ENCODE results near the gene NVL.
"Not testable (repeated sequence)": the region's sequence is repeated elsewhere in the genome, so short reads cannot be mapped to it uniquely, and the experiment has no call there.

NVL gene

DNA sequence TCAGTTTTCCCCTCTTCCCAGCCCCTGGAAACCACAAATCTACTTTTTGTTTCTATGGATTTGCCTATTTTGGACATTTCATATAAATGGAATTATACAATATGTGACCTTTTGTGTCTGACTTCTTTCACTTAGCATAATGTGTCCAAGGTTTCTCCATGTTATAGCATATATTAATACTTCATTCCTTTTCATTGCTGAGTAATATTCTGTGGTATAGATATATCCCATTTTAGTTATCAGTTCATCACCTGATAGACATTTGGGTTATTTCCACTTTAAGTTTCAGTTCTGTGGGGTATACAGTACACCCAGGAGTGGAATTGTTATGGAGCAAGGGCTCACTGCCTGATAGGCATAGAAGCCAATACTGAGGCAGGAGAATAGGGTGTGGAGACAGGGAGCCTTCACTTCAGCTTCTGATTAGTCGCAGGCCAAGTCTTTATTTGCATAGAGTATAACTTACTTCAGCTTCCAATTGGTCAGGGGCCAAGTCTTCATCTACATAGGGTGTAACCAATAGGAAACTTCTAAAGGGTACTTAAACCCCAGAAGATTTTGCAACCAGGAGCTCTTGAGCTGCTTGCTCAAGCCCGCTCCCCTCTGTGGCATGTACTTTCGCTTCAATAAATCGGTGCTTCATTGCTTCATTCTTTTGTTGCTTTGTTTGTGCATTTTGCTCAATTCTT, 8.3 kb upstream of the NVL start:
- in situ Hi-C loops (cut with MboI; ENCODE audit: low sequenced_read_pairs), result no loop called here

DNA sequence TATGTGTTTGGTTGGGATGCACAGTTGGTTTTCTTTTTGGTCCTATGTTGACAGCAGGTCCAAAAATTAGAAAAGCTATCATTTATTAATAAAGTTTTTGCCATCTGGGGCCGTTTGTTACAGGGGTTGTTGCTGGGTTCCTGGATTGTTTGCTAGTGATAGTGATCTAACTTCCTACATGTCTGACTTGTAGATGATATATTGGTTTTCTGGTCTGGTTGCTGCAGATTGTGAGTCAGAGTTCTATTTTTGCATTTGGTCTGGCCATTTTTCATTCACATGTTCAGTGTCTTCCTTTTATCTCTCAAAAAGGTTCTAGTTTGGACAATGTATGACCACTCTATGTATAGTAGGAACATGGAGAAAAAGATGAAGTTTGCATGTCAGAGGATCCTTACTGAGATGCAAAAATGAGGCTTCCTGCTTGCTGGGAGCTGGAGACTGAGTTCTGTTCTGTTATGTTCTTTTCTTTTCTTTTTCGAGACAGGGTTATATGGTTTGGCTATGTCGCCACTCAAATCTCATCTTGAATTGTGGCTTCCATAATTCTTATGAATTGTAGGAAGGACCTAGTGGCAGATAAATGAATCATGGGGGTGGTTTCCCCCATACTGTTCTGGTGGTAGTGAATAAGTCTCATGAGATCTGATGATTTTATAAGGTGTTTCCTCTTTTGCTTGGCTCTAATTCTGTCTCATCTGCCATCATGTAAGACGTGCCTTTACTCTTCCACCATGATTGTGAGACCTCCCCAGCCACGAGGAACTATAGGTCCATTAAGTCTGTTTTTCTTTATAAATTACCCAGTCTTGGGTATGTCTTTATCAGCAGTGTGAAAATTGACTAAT, 4.2 kb upstream of the NVL start:
- in situ Hi-C loops (cut with MboI; ENCODE audit: low sequenced_read_pairs), result no loop called here

DNA sequence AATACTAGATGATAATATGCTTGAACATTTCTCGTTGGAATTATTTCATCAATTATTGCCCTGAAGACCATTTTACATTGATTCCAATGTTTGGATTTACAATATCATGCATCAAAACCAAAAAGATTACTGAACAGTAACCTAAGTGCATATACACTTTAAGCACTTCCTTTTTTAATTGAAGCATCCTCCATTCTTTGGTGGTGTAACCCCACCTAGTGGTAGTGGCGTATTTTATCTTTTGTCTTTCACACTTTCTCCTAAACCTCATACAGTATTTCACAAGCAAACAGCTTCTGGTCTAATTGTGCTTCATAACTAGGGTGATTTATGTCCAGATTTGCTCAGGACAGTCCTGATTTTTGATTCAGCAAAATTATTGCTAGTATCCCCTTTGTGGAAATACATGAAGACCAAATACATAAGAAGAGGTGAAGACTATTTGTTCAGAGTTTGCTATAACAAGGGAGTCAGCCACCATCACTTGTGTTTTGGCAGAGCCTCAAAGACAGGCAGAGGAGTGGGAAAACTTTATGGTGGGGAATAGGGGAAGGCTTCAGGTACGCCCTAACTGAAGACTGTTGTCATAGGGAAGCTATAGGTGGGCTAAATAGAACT, 3.4 kb upstream of the NVL start:
- in situ Hi-C loops (cut with MboI; ENCODE audit: low sequenced_read_pairs), result no loop called here

DNA sequence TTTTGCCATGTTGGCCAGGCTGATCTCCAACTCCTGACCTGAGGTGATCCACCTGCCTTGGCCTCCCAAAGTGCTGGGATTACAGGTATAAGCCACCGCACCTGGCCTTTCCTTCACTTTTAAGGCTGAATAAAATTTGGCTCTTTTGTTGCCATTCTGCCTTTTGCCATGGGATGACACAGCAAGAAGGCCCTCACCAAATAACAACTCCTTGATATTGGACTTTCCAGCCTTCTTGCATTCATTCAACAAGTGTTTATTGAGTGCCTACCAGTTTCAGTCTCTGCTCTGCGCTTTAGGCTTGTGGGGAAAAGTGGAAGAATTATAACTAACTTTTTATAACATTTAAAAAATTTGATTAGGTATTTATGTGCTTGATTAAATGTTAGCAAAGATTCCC, 1.9 kb upstream of the NVL start:
- in situ Hi-C loops (cut with MboI; ENCODE audit: low sequenced_read_pairs), result no loop called here

DNA sequence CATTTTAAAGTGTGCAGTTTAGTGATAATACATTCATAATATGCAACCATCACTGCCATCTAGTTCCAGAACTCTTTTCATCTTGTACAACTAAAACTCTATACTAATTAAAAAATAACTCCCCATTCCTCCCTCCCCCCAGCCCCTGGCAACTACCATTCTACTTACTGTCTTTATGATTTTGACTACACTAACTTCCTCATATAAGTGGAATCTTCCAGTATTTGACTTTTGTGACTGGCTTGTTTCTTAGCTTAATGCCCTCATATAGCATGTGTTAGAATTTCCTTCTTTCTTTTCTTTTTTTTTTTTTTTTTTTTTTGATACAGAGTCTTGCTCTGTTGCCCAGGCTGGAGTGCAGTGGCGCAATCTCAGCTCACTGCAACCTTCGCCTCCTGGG, 1.4 kb upstream of the NVL start:
- in situ Hi-C loops (cut with MboI; ENCODE audit: low sequenced_read_pairs), result no loop called here

DNA sequence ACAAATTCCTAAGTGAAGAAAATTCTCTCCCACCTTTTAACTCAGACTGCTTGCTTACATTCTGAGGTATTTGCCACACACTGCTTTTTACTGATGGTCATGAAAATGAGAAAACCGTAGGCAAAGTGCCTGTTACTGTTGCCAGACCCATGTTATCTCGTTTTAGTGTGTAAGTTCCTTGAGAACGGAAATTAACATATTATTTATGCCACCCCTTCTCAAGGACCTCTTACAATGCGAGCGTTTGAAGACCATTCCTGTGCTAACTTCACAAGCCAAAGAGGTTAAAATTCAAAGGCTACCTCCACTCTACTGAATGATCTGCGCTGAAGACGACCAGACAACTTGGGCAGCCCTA, 509 bp downstream of the NVL start:
- in situ Hi-C loops (cut with MboI; ENCODE audit: low sequenced_read_pairs), result no loop called here

DNA sequence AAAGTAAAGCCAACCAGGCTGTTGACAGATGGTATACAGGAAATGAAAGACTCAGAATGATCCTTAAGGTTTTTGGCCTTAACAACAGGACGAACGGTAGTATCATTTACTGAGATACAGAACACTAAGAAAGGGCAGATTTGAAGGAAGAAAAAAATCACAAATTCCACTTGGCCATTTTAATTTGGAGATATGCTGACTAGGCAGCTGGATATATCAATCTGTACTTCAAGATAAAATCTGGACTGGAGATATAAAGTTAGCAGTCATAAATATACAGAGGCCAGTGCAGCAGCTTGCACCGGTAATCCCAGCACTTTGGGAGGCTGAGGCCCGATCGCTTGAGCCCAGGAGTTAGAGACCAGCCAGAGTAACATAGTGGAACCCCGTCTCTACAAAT, 1.3 kb downstream of the NVL start:
- in situ Hi-C loops (cut with MboI; ENCODE audit: low sequenced_read_pairs), result no loop called here

DNA sequence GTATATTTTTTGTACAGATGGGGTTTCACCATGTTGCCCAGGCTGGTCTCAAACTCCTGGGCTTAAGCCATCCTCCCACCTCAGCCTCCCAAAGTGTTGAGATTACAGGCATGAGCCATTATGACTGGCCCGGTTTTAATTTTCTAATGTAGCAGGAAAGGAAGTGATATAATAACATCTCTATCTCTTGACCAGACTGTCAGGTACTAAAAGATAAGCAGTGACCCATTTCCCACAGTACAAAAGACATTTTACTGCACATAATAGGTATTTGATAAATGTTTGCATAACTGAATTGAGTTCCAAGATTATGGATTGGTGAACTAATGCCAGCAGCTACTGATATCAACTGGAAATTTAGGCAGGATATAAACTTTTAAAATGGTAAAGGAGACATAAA, 4.0 kb downstream of the NVL start:
- in situ Hi-C loops (cut with MboI; ENCODE audit: low sequenced_read_pairs), result no loop called here

DNA sequence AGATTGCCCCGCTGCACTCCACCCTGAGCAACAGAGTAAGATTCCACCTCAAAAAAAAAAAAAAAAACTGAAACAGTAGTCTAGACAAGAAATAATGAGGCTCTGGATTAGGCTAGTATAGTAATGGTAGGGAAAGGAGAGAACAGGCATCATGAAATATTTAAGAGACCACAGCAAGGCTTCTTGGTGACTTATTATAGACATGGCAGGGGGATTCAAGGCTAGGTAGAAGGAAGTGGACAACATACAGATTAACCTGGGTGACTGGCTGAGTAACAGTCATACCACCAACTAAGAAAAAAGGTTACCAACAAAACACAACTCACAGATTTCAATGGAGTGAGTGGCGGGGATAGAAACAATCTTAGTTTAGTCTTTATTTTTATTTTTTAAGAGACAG, 8.3 kb downstream of the NVL start:
- in situ Hi-C loops (cut with MboI; ENCODE audit: low sequenced_read_pairs), result no loop called here

DNA sequence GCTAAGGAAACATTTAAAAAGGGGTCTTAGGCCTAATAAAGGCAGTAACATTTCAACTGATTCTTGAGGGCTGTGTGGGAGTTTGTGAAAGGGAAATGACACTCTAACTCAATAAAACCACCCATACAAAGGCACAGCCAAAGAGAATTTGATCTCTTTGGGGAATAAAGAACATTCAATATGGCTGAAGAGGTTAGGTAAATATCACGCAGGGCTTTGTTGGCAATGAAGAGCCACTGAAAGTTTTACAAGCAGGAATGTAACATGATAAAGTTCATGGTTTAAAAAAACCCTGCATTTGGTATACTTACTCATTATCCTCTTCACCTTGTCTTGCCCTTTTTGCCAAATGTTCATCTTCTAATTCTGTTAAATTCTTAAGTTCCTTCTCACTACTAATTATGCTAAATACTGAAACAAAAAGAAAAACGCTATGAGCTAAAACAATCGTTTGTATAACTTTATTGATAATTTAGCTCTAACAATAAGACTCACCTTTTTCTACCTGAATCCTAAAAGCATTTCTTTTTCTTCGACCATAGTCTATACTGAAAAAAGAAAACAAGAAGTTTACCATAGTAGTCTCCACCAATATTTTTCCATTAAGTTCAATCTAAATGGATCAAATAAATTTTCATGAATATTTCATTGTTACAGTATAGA, 12.5 kb downstream of the NVL start:
- in situ Hi-C loops (cut with MboI; ENCODE audit: low sequenced_read_pairs), result no loop called here

DNA sequence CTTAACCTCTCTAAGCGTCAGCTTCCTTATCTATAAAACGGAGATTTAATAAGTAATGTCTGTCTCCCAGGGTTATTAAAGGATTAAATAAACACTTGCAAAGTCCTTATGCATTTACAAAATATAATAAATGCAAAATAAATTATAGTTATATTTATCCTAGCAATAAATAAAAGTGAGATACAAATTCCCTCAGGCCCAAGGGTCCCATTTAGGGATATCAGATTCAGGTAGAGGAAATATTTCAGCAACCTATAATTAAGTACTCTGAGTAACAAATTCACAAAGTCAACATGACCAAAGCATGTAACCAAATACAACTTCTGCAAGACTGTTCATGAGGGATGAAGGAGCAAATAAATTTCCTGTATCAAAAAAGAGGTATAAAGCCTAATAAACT, 17.9 kb downstream of the NVL start:
- in situ Hi-C loops (cut with MboI; ENCODE audit: low sequenced_read_pairs), result no loop called here

DNA sequence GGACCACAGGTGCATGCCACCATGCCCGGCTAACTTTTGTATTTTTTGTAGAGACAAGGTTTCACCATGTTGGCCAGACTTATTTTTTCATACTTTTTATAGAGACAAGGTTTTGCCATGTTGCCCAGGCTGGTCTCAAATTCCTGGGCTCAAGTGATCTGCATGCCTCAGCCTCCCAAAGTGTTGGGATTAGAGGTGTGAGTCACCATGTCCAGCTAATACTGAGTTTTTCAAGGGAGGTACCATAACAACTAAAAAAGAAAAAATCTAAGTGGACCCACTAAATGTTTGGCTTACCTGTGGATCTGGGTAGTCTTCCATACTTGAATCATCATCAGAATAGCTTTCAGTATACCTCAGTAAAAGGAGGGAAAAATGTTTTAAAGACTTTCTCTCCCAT, 18.5 kb downstream of the NVL start:
- in situ Hi-C loops (cut with MboI; ENCODE audit: low sequenced_read_pairs), result not testable (repeated sequence)

DNA sequence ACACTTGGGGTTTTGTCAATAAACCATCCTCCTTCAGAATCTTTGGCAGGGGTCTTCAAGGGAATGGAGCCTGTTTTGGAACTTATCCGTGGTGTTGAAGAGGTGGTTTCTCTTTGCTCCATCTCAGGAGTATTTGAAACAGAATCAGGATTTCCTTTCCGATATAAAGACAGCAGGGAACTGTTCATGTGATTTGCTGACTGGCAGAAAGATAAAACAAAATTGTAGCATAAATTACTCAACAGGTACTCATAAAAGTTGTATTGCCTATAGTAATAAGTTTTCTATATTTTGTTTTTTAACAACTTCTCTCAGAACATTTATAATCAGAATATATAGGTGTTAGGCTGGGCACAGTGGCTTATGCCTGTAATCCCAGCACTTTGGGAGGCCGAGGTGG, 21.9 kb downstream of the NVL start:
- in situ Hi-C loops (cut with MboI; ENCODE audit: low sequenced_read_pairs), result no loop called here

DNA sequence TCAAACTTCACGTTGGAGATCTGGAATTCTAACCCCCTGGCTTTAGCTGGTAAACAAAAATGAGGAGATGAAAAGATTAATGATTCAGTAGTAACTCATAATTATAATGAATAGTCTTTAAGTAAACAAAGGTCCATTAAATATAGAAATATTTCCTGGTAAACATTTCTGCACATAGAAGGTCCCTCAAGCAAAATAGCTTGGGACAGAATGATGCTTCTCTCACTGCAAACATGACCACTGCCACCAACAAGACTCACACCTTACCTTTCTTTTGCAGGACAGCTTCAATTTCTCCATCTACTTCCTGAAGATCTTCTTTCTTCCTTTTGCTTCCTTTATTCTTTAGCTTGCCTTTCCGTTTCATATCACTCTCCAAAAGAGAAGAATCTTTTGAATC, 25.2 kb downstream of the NVL start:
- in situ Hi-C loops (cut with MboI; ENCODE audit: low sequenced_read_pairs), result no loop called here

DNA sequence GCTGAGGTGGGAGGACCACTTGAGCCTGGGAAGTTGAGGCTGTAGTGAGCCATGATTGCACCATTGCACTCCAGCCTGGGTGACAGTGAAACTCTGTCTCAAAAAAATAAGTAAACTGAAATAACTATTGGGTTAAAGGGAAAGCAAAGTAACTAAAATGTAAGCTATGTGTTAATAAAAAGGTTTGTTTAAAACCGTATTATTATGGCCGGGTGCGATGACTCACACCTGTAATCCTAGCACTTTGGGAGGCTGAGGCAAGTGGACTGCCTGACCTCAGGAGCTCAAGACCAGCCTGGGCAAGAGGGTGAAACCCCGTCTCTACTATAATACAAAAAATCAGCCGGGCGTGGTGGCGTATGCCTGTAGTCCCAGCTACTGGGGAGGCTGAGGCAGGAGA, 27.0 kb downstream of the NVL start:
- in situ Hi-C loops (cut with MboI; ENCODE audit: low sequenced_read_pairs), result no loop called here

DNA sequence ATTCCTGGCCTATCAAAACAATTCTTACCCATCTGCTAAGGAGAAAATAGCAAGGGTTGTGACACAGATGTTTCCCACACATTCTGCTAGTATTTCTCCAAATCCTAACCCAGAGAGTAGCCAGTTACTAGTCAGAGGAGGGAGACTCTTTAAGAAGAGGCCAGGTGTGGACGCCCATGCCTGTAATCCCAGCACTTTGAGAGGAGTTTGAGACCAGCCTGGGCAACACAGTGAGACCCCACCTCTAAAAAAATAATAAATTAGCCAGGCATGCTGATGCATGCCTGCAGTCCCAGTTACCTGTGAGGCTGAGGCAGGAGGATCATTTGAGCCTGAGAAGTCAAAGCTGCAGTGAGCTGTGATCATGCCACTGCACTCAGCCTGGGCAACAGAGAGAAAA, 28.6 kb downstream of the NVL start:
- in situ Hi-C loops (cut with MboI; ENCODE audit: low sequenced_read_pairs), result no loop called here

DNA sequence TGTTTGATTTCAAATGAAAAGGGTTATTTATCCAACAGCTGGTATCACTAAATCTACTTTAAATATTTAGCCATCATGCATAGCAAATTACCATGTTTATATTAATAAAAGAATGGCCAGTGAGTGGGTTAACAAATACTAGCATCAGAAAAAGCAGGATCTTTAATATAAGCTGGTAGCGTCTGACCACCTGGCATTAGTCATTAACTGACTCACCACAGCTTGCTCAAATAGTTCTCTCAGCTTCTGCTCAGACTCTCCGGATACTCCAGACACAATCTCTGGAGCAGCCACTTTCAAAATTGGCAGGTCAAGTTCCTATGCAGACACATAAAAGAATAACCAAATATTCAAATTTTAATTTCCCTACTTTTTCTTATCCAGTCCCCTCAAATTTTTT, 29.6 kb downstream of the NVL start:
- in situ Hi-C loops (cut with MboI; ENCODE audit: low sequenced_read_pairs), result no loop called here

DNA sequence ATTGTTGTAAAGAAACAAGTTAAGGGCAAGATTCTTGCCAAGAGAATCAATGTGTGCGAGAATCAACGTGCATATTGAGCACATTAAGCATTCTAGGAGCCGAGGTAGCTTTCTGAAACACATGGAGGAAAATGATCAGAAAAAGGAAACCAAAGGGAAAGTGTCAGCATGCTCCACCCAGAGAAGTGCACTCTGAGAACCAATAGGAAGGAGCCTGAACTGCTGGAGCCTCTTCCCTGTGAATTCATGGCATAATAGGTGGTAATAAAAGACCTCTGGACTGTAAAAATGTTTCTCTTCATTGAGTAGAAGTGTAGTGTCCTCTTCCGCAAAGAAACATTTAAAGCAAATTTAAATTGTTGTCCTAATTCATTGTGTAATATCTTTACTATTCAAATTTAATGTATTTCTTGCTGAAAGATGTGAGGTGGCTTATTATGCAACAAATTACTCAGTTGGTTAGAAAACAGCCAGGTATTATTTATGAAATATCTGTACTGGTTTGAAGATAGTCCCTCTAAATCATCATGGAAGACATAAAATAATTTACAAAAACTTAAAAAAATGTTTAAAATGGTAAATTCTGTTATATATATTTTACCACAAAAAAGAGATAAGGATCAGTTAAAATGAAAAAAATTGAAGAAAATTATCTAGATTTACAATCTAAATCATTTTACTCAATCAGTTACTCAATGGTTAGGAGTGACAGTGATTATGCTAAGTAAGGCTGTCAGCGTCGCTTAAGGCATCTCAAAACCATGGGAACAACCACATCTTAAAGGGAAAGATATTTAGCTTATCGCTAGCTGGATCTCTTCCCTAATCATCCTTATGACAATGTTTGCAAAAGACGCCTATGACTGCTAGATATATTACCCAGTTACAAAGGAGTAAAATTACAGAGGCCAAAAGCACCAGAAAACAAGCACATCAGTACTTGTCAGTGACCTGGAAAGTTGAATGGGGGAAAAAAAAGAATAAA, 31.3 kb downstream of the NVL start:
- in situ Hi-C loops (cut with MboI; ENCODE audit: low sequenced_read_pairs), result no loop called here

DNA sequence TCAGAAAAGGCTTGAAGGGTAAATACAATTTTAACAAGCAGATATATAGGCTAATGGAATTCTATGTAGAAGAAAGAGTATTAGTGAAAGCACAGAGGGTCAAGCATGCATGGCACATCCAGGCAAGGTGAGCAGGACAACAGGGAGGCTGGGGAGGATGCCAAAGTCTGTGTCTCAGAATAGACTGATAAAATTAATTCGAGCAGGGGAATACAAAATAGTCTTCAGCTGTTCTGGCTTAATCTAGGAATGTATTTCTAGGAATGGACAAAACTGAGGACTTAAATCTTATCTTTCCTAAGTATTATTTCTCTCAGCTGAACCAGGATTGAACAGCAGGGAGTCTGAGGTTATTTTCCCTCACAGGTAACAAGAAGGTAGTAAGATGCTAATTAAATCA, 35.2 kb downstream of the NVL start:
- in situ Hi-C loops (cut with MboI; ENCODE audit: low sequenced_read_pairs), result no loop called here

DNA sequence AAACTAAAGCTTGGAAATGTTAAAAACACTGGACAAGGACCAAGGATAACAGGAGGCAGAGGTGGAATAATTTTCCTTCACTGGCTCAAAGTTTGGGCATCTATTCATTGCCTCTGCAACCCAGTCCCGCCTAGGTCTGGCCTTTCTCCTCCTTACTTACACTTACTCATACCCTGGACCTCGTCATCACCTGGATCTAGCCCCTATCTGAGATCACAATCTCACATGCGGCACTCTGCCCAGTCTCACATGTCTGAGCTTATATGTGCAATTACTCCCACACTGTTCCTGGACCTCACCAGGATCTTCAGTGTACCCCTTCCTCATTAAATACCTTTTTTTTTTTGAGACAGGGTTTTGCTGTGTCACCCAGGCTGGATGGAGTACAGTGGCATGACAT, 37.6 kb downstream of the NVL start:
- in situ Hi-C loops (cut with MboI; ENCODE audit: low sequenced_read_pairs), result no loop called here

DNA sequence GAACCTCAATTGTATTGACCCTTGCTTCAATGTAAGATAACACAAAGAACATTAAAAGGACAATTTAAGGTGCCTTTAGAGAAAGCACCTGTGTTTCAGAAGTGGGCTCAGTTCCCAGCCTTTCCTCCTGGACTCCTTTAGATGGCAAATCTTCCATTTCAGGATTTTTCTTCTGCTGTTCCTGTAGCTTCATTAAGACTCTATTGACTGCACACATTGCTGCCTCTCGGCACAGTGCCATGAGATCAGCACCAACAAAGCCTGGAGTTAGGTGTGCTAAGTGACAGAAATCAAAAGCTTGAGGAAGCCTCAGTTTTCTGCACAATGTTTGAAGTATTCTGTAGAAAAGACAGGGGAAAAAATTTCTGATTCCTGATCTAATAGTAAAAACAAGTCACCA, 40.6 kb downstream of the NVL start:
- in situ Hi-C loops (cut with MboI; ENCODE audit: low sequenced_read_pairs), result no loop called here
